ENCODE data around the gene NLRP3. TPM values are rescaled to one million over a fixed set of nuclear protein-coding genes. Genes with fewer than 3 reads are reported as not detected.

The NLRP3 gene
- total and polyA plus RNA-seq, 2 of the 13 experiments (the other 11 are each of a cell fraction or from before 2014, with no cell fraction given): not detected

- H3K9me3 ChIP-seq (ENCODE audit: low read length): no peaks in the 10 kb centered on the region
- FAIRE-seq (no peak), DNase-seq (ENCODE audit: low spot score) (no peak), ATAC-seq (no peak)
- no peak overlapping the region for H2AFZ ChIP-seq (ENCODE audit: low read length)
- no peak overlapping the region for H3K4me2 ChIP-seq (ENCODE audit: low read depth, low read length)
- H3K27ac ChIP-seq (ENCODE audit: extremely low read length, insufficient read depth, low read length): no peak overlapping the region
- POLR2A ChIA-PET: no interaction called here
- intact Hi-C loops (cut with micrococcal nuclease; ENCODE audit: unreplicated experiment): no loop called here
- no TSS peak for BruUV-seq (replicated peaks)
- no peaks in the 10 kb centered on the region for H4K20me1 ChIP-seq (ENCODE audit: insufficient read depth, low read length)
- 3% methylated on average over 12 of the region's 13 CpGs for WGBS (ENCODE audit: low lambda C conversion rate)
- CTCF ChIA-PET (ENCODE audit: low intra/inter-chr PET ratio, low total read pairs): no interaction called here
- TF ChIP-seq UBTF (CRISPR knock-in tag; IDR thresholded peaks at IDR 0.05) (no peak), ZNF768 (CRISPR knock-in tag; IDR thresholded peaks at IDR 0.05) (no peak), TEAD3 (CRISPR knock-in tag; optimal IDR thresholded peaks at IDR 0.05; ENCODE audit: borderline replicate concordance) (no peak), ZNF205 (CRISPR knock-in tag; IDR thresholded peaks at IDR 0.05) (no peak), MIER3 (CRISPR knock-in tag; IDR thresholded peaks at IDR 0.05; ENCODE audit: borderline replicate concordance) (no peak), ZBTB33 (CRISPR knock-in tag; IDR thresholded peaks at IDR 0.05) (no peak)
- TF ChIP-seq, protein P1, sequence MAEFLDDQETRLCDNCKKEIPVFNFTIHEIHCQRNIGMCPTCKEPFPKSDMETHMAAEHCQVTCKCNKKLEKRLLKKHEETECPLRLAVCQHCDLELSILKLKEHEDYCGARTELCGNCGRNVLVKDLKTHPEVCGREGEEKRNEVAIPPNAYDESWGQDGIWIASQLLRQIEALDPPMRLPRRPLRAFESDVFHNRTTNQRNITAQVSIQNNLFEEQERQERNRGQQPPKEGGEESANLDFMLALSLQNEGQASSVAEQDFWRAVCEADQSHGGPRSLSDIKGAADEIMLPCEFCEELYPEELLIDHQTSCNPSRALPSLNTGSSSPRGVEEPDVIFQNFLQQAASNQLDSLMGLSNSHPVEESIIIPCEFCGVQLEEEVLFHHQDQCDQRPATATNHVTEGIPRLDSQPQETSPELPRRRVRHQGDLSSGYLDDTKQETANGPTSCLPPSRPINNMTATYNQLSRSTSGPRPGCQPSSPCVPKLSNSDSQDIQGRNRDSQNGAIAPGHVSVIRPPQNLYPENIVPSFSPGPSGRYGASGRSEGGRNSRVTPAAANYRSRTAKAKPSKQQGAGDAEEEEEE (CRISPR knock-in tag; IDR thresholded peaks at IDR 0.05; ENCODE audit: borderline replicate concordance): no peak
- H3K4me3 ChIP-seq (replicated peaks in 1 of 3; ENCODE audit: insufficient read depth in 1 of 3, low read depth in 2 of 3, low read length in 3 of 3): no peak overlapping the region
- in situ Hi-C loops (cut with HindIII; ENCODE audit: extremely low pct_ligation_motif_present, low pct_unique_long_range_greater_than_20kb): no loop called here
- H3K4me1 ChIP-seq (ENCODE audit: insufficient read depth, low read length): no peaks in the 10 kb centered on the region
- H3K36me3 ChIP-seq (replicated peaks in 1 of 2; ENCODE audit: control insufficient read depth in 1 of 2, insufficient read depth in 2 of 2, low read length in 2 of 2): no peaks in the 10 kb centered on the region
- H3K9ac ChIP-seq (ENCODE audit: insufficient read depth, low read depth, low read length): no peak overlapping the region
- peaks cover 4 to 21% of the 10 kb centered on the region in 2 experiments; a peak in 3 of 5 replicates for H3K27me3 ChIP-seq (ENCODE audit: control insufficient read depth in 1 of 2, insufficient read depth in 2 of 2, low read length in 2 of 2)
- no peaks in the 10 kb centered on the region for H3K79me2 ChIP-seq (ENCODE audit: insufficient read depth, low read length)
Observed at GRCh38 chr1:247435030-247435758, 19.2 kb downstream of the NLRP3 start.

All from HepG2 (cell line).